Measurements from ENCODE around the gene MZT2B. TPM values are rescaled to one million over a fixed set of nuclear protein-coding genes. Genes with fewer than 3 reads are reported as not detected.
"Not testable (repeated sequence)": the region's sequence is repeated elsewhere in the genome, so short reads cannot be mapped to it uniquely, and the experiment has no call there.

The MZT2B gene
- total and polyA plus RNA-seq, 2 donors (not counting 1 experiment from before 2014, with no cell fraction given), result 54.0 to 254 TPM

DNA sequence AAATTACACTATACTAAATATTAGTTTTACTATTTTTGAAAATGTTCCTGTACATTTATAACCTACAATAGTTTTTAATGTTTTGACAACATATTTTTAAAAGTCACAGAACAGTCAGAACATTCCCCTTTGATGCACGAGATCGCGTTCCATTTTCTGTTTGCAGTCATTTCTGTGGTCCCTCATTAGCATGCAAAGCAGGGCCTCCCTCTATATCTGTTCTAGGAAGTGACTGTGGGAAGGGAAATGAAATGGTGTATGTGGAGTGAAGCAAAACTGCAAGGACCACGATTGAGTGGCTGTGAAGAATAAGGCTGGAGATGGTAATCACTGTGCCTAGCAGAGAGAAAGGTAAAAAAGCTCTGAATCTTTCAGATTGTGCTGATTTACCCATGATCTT is 40.5 kb downstream of the MZT2B start:
- H3K4me1 ChIP-seq (ENCODE audit: control insufficient read depth, extremely low read depth, insufficient read depth, low read length); H3K4me3 ChIP-seq (replicated peaks in 1 of 4; ENCODE audit: control extremely low read depth in 1 of 4, insufficient read depth in 1 of 4, low read depth in 3 of 4, low read length in 4 of 4); H3K79me2 ChIP-seq (ENCODE audit: control insufficient read depth, insufficient read depth, low read length); H3K27ac ChIP-seq (ENCODE audit: insufficient read depth, low read length); H3K27me3 ChIP-seq (ENCODE audit: control insufficient read depth, insufficient read depth, low read length); H3K36me3 ChIP-seq (ENCODE audit: control insufficient read depth, insufficient read depth, low read length); H2AFZ ChIP-seq (ENCODE audit: low read length); H3K9ac ChIP-seq (ENCODE audit: insufficient read depth, low read length); H3K4me2 ChIP-seq (ENCODE audit: extremely low read depth, insufficient read depth, low read length); H4K20me1 ChIP-seq (ENCODE audit: control insufficient read depth, extremely low read depth, insufficient read depth, low read length); DNase-seq (ENCODE audit: low read depth in 2 of 2); H3K9me3 ChIP-seq (ENCODE audit: control insufficient read depth, insufficient read depth, low read depth, low read length): not testable (repeated sequence)

DNA sequence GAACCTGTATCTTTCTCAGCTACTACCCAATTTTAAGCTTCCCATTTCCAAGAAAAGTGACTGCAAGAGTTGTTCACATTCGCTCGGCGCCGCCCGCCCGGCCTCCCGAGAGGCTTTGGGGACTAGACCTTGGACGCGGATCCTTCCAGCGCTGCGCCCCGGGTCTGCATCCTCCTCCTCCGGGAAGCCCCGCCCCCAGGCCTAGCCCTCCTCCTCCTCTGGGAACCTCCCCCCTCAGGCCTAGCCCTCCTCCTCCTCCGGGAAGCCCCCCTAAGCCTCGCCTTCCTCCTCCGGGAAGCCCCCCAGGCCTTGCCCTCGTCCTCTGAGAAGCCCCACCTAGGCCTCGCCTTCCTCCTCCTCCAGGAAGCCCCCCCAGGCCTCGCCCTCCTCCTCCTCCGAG is 45.9 kb downstream of the MZT2B start:
- H3K9me3 ChIP-seq (ENCODE audit: control insufficient read depth, insufficient read depth, low read depth, low read length); H3K27ac ChIP-seq (ENCODE audit: insufficient read depth, low read length); H3K27me3 ChIP-seq (ENCODE audit: control insufficient read depth, insufficient read depth, low read length); H3K4me2 ChIP-seq (ENCODE audit: extremely low read depth, insufficient read depth, low read length); H3K79me2 ChIP-seq (ENCODE audit: control insufficient read depth, insufficient read depth, low read length); H3K4me1 ChIP-seq (ENCODE audit: control insufficient read depth, extremely low read depth, insufficient read depth, low read length); H2AFZ ChIP-seq (ENCODE audit: low read length); H3K9ac ChIP-seq (ENCODE audit: insufficient read depth, low read length); H4K20me1 ChIP-seq (ENCODE audit: control insufficient read depth, extremely low read depth, insufficient read depth, low read length); H3K4me3 ChIP-seq (replicated peaks in 1 of 4; ENCODE audit: control extremely low read depth in 1 of 4, insufficient read depth in 1 of 4, low read depth in 3 of 4, low read length in 4 of 4); H3K36me3 ChIP-seq (ENCODE audit: control insufficient read depth, insufficient read depth, low read length); DNase-seq (ENCODE audit: low read depth in 2 of 2): not testable (repeated sequence)

DNA sequence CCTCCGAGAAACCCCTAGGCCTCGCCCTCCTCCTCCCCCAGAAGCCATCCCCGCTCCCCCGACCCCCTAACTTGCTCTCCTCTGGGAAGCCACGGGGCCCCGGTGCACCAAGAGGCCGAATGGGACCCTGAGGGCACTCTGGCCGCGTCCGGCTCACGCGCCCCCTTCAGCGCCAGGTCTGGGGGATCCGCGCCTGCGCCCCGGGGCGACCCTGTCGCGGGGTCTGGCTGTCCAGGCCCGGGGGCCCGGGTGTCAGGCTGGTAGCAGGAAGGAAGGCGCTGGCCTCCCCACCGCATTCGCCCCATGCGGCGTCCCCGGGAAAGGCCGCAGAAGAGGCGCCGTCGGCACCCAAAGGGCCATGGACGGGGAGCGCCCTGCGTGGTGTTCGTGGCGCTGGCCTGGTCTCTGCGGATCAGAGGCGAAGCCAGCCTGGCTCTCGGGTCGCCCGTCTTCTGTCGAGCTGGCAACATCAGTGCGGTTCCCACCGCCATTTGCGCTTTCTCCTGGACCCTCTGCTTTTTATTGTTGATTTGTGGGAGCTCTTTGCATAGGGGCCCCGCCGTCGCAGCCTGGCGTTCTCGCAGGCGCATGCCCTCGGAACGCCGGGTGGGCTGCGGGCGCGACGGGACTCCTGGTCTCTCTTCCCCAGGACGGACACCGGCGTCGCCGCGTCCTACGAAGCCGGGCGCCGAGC is 46.6 kb downstream of the MZT2B start:
- not testable (repeated sequence) for DNase-seq (ENCODE audit: low read depth in 2 of 2); H3K27ac ChIP-seq (ENCODE audit: insufficient read depth, low read length); H3K4me2 ChIP-seq (ENCODE audit: extremely low read depth, insufficient read depth, low read length); H3K27me3 ChIP-seq (ENCODE audit: control insufficient read depth, insufficient read depth, low read length); H3K36me3 ChIP-seq (ENCODE audit: control insufficient read depth, insufficient read depth, low read length); H3K9me3 ChIP-seq (ENCODE audit: control insufficient read depth, insufficient read depth, low read depth, low read length); H3K4me3 ChIP-seq (replicated peaks in 1 of 4; ENCODE audit: control extremely low read depth in 1 of 4, insufficient read depth in 1 of 4, low read depth in 3 of 4, low read length in 4 of 4); H3K9ac ChIP-seq (ENCODE audit: insufficient read depth, low read length); H3K79me2 ChIP-seq (ENCODE audit: control insufficient read depth, insufficient read depth, low read length); H2AFZ ChIP-seq (ENCODE audit: low read length); H3K4me1 ChIP-seq (ENCODE audit: control insufficient read depth, extremely low read depth, insufficient read depth, low read length); H4K20me1 ChIP-seq (ENCODE audit: control insufficient read depth, extremely low read depth, insufficient read depth, low read length)

DNA sequence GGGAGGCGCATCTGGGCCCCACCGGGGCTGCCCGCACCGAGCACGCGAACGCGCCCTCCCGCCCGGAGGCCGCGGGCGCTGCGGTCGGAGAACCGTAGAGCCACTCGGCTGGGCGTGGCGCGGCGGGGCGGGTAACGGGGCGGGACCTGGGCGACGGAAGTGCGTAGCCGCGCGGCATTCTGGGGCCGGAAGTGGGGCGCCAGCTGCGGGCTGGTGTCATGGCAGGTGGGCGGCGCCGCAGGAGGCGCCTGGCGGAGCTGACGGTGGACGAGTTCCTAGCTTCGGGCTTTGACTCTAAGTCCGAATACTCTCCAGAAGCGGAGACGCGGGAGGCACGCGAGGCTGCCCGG is 47.1 kb downstream of the MZT2B start:
- H3K27me3 ChIP-seq (ENCODE audit: control insufficient read depth, insufficient read depth, low read length); H3K9ac ChIP-seq (ENCODE audit: insufficient read depth, low read length); H4K20me1 ChIP-seq (ENCODE audit: control insufficient read depth, extremely low read depth, insufficient read depth, low read length); H3K27ac ChIP-seq (ENCODE audit: insufficient read depth, low read length); H3K4me2 ChIP-seq (ENCODE audit: extremely low read depth, insufficient read depth, low read length); H3K36me3 ChIP-seq (ENCODE audit: control insufficient read depth, insufficient read depth, low read length); H2AFZ ChIP-seq (ENCODE audit: low read length); H3K4me1 ChIP-seq (ENCODE audit: control insufficient read depth, extremely low read depth, insufficient read depth, low read length); H3K9me3 ChIP-seq (ENCODE audit: control insufficient read depth, insufficient read depth, low read depth, low read length); H3K79me2 ChIP-seq (ENCODE audit: control insufficient read depth, insufficient read depth, low read length): not testable (repeated sequence)
- DNase-seq (ENCODE audit: low read depth in 2 of 2), result peak; percentile 11 to 69
- H3K4me3 ChIP-seq (replicated peaks in 1 of 4; ENCODE audit: control extremely low read depth in 1 of 4, insufficient read depth in 1 of 4, low read depth in 3 of 4, low read length in 4 of 4), result peak overlapping the region in 2 of 4 experiments; percentile 51 to 53

DNA sequence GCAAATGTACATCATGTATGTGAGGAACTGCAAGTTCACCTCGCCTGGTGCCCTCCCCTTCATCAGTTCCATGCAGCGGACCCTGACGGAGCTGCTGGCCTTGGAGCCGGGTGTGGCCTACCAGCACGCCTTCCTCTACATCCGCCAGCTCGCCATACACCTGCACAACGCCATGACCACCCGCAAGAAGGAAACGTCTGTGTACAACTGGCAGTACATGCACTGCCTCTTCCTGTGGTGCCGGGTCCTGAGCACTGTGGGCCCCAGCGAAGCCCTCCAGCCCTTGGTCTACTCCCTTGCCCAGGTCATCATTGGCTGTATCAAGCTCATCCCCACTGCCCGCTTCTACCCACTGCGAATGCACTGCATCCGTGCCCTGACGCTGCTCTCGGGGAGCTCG is 48.3 kb downstream of the MZT2B start:
- not testable (repeated sequence) for H4K20me1 ChIP-seq (ENCODE audit: control insufficient read depth, extremely low read depth, insufficient read depth, low read length); H3K9ac ChIP-seq (ENCODE audit: insufficient read depth, low read length); H2AFZ ChIP-seq (ENCODE audit: low read length); H3K4me2 ChIP-seq (ENCODE audit: extremely low read depth, insufficient read depth, low read length); H3K79me2 ChIP-seq (ENCODE audit: control insufficient read depth, insufficient read depth, low read length); H3K9me3 ChIP-seq (ENCODE audit: control insufficient read depth, insufficient read depth, low read depth, low read length); DNase-seq (ENCODE audit: low read depth in 2 of 2); H3K4me3 ChIP-seq (replicated peaks in 1 of 4; ENCODE audit: control extremely low read depth in 1 of 4, insufficient read depth in 1 of 4, low read depth in 3 of 4, low read length in 4 of 4); H3K27ac ChIP-seq (ENCODE audit: insufficient read depth, low read length); H3K36me3 ChIP-seq (ENCODE audit: control insufficient read depth, insufficient read depth, low read length); H3K4me1 ChIP-seq (ENCODE audit: control insufficient read depth, extremely low read depth, insufficient read depth, low read length); H3K27me3 ChIP-seq (ENCODE audit: control insufficient read depth, insufficient read depth, low read length)

DNA sequence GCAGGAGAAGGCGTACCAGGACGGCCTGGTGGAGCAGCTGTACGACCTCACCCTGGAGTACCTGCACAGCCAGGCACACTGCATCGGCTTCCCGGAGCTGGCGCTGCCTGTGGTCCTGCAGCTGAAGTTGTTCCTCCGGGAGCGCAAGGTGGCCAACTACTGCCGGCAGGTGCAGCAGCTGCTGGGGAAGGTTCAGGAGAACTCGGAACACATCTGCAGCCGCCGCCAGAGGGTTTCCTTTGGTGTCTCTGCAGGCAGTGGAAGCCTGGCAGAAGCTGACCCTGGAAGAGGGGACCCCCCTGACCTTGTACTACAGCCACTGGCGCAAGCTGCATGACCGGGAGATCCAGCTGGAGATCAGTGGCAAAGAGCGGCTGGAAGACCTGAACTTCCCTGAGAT is 48.8 kb downstream of the MZT2B start:
- H3K9me3 ChIP-seq (ENCODE audit: control insufficient read depth, insufficient read depth, low read depth, low read length); H3K27me3 ChIP-seq (ENCODE audit: control insufficient read depth, insufficient read depth, low read length); H3K79me2 ChIP-seq (ENCODE audit: control insufficient read depth, insufficient read depth, low read length); H3K4me1 ChIP-seq (ENCODE audit: control insufficient read depth, extremely low read depth, insufficient read depth, low read length); H3K27ac ChIP-seq (ENCODE audit: insufficient read depth, low read length); H2AFZ ChIP-seq (ENCODE audit: low read length); H3K4me3 ChIP-seq (replicated peaks in 1 of 4; ENCODE audit: control extremely low read depth in 1 of 4, insufficient read depth in 1 of 4, low read depth in 3 of 4, low read length in 4 of 4); H4K20me1 ChIP-seq (ENCODE audit: control insufficient read depth, extremely low read depth, insufficient read depth, low read length); DNase-seq (ENCODE audit: low read depth in 2 of 2); H3K36me3 ChIP-seq (ENCODE audit: control insufficient read depth, insufficient read depth, low read length); H3K9ac ChIP-seq (ENCODE audit: insufficient read depth, low read length); H3K4me2 ChIP-seq (ENCODE audit: extremely low read depth, insufficient read depth, low read length): not testable (repeated sequence)

Measured in fibroblast of lung (primary cell).